Measurements from ENCODE around the gene GPC6.

The GPC6 gene

GRCh38 chr13:94384231-94384905 lies 1157.8 kb downstream of the GPC6 start:
- DNase-seq, result no peak

- DNase-seq, result no peak
Observed at GRCh38 chr13:94387047-94387446, 1160.4 kb downstream of the GPC6 start.

- no peak for DNase-seq
Observed at GRCh38 chr13:94389604-94390351, 1163.2 kb downstream of the GPC6 start.

GRCh38 chr13:94390881-94391280 lies 1164.3 kb downstream of the GPC6 start:
- no peak for DNase-seq

GRCh38 chr13:94394723-94395122 lies 1168.1 kb downstream of the GPC6 start:
- DNase-seq, result no peak

- no peak for DNase-seq
Observed at GRCh38 chr13:94395860-94396259, 1169.3 kb downstream of the GPC6 start.

GRCh38 chr13:94399812-94400211 lies 1173.2 kb downstream of the GPC6 start:
- no peak for DNase-seq

- DNase-seq, result no peak
Observed at GRCh38 chr13:94400874-94401273, 1174.3 kb downstream of the GPC6 start.

- no peak for DNase-seq
Observed at GRCh38 chr13:94408314-94409036, 1181.9 kb downstream of the GPC6 start.

- DNase-seq, result no peak
Observed at GRCh38 chr13:94411747-94412146, 1185.1 kb downstream of the GPC6 start.

- DNase-seq, result no peak
Observed at GRCh38 chr13:94412870-94413597, 1186.4 kb downstream of the GPC6 start.

GRCh38 chr13:94413598-94413944 lies 1187.0 kb downstream of the GPC6 start:
- no peak for DNase-seq

- DNase-seq, result no peak
Observed at GRCh38 chr13:94414141-94414540, 1187.5 kb downstream of the GPC6 start.

- no peak for DNase-seq
Observed at GRCh38 chr13:94414708-94415107, 1188.1 kb downstream of the GPC6 start.

- no peak for DNase-seq
Observed at GRCh38 chr13:94415500-94416237, 1189.1 kb downstream of the GPC6 start.

- no peak for DNase-seq
Observed at GRCh38 chr13:94416454-94417080, 1190.0 kb downstream of the GPC6 start.

- no peak for DNase-seq
Observed at GRCh38 chr13:94417294-94417693, 1190.7 kb downstream of the GPC6 start.

- no peak for DNase-seq
Observed at GRCh38 chr13:94419304-94419924, 1192.8 kb downstream of the GPC6 start.

- no peak for DNase-seq
Observed at GRCh38 chr13:94419925-94420305, 1193.3 kb downstream of the GPC6 start.

GRCh38 chr13:94427313-94427953 lies 1200.8 kb downstream of the GPC6 start:
- no peak for DNase-seq

All from amygdala (tissue), 56 donors.